Liver (tissue), 9 donors: ENCODE measurements around the gene ANKS1A. TPM values are rescaled to one million over a fixed set of nuclear protein-coding genes. Genes with fewer than 3 reads are reported as not detected.

Experiments
- DNase-seq: peaks from one replicate; pipeline ENCODE4 v3.0.0-alpha.2; 2017; ENCODE audit warnings: low spot score
- H3K27ac ChIP-seq, 2 donors: one replicate each; pipeline ENCODE4 v1.7.0; 2013; ENCODE audit warnings: inconsistent platforms in 2 of 2, low read length in 2 of 2, control low read depth in 1 of 2, low read depth in 1 of 2, mild to moderate bottlenecking in 1 of 2
- H3K27me3 ChIP-seq, 4 donors: one replicate each; pipeline versions ENCODE4 v1.6.1 to v1.7.0; 2013; ENCODE audit warnings: low read length in 3 of 4, inconsistent platforms in 1 of 4, mild to moderate bottlenecking in 1 of 4, moderate library complexity in 1 of 4; ENCODE audit not compliant: control insufficient read depth in 4 of 4, insufficient read depth in 4 of 4
- H3K36me3 ChIP-seq, 4 donors: one replicate each; pipeline versions ENCODE4 v1.6.1 to v1.7.0; 2013; ENCODE audit warnings: low read length in 3 of 4, mild to moderate bottlenecking in 3 of 4, low read depth in 1 of 4, moderate library complexity in 1 of 4; ENCODE audit not compliant: control insufficient read depth in 4 of 4, insufficient read depth in 3 of 4
- H3K4me1 ChIP-seq, 4 donors: one replicate each; pipeline versions ENCODE4 v1.6.1 to v1.7.0; 2013; ENCODE audit warnings: low read length in 3 of 4, mild to moderate bottlenecking in 3 of 4, moderate library complexity in 1 of 4; ENCODE audit not compliant: control insufficient read depth in 4 of 4, insufficient read depth in 4 of 4
- H3K4me3 ChIP-seq, 3 donors: one replicate each; pipeline versions ENCODE4 v1.6.1 to v1.7.0; 2013; ENCODE audit warnings: low read length in 3 of 3, control low read depth in 1 of 3, low read depth in 1 of 3, mild to moderate bottlenecking in 1 of 3
- H3K9ac ChIP-seq, 2 donors: one replicate each; pipeline ENCODE4 v1.7.0; 2013; ENCODE audit warnings: low read length in 2 of 2, mild to moderate bottlenecking in 2 of 2, moderate library complexity in 2 of 2, control low read depth in 1 of 2, low read depth in 1 of 2
- H3K9me3 ChIP-seq, 4 donors: one replicate each; pipeline versions ENCODE4 v1.6.1 to v1.7.0; 2013; ENCODE audit warnings: low read length in 3 of 4; ENCODE audit not compliant: control insufficient read depth in 4 of 4
- EGR1 ChIP-seq, 2 donors: IDR thresholded peaks; 2 replicates each; pipeline ENCODE4 v1.6.1; 2016 to 2018; ENCODE audit warnings: antibody characterized with exemption in 2 of 2, low read depth in 2 of 2
- FOXA1 ChIP-seq: IDR thresholded peaks from 2 replicates; pipeline ENCODE4 v1.6.1; 2016; ENCODE audit warnings: antibody characterized with exemption
- FOXA2 ChIP-seq: IDR thresholded peaks from 2 replicates; pipeline ENCODE4 v1.6.1; 2016; ENCODE audit warnings: antibody characterized with exemption
- GABPA ChIP-seq, 2 donors: IDR thresholded peaks in 1 of 2; conservative IDR thresholded peaks in 1 of 2; 2 replicates each; pipeline ENCODE4 v1.6.1; 2016; ENCODE audit warnings: antibody characterized with exemption in 2 of 2, mild to moderate bottlenecking in 1 of 2, moderate library complexity in 1 of 2
- HNF4A ChIP-seq, 2 donors: conservative IDR thresholded peaks; 2 replicates each; pipeline ENCODE4 v1.6.1; 2016; ENCODE audit warnings: antibody characterized with exemption in 2 of 2, mild to moderate bottlenecking in 2 of 2
- HNF4G ChIP-seq: IDR thresholded peaks from 2 replicates; pipeline ENCODE4 v1.6.1; 2016; ENCODE audit warnings: antibody characterized with exemption
- JUND ChIP-seq, 2 donors: IDR thresholded peaks; 2 replicates each; pipeline ENCODE4 v1.6.1; 2016; ENCODE audit warnings: antibody characterized with exemption in 2 of 2
- NR2F2 ChIP-seq: IDR thresholded peaks from 2 replicates; pipeline ENCODE4 v1.6.1; 2016; ENCODE audit warnings: antibody characterized with exemption
- RAD21 ChIP-seq, 2 donors: IDR thresholded peaks; 2 replicates each; pipeline ENCODE4 v1.6.1; 2016; ENCODE audit warnings: antibody characterized with exemption in 2 of 2, mild to moderate bottlenecking in 2 of 2
- REST ChIP-seq: IDR thresholded peaks from 2 replicates; pipeline ENCODE4 v1.6.1; 2016; ENCODE audit warnings: antibody characterized with exemption, mild to moderate bottlenecking
- SP1 ChIP-seq: IDR thresholded peaks from 2 replicates; pipeline ENCODE4 v1.6.1; 2018; ENCODE audit warnings: antibody characterized with exemption, mild to moderate bottlenecking
- TAF1 ChIP-seq: conservative IDR thresholded peaks from 2 replicates; pipeline ENCODE4 v1.6.1; 2016; ENCODE audit warnings: antibody characterized with exemption, mild to moderate bottlenecking
- YY1 ChIP-seq: IDR thresholded peaks from 2 replicates; pipeline ENCODE4 v1.6.1; 2016; ENCODE audit warnings: antibody characterized with exemption, mild to moderate bottlenecking
- WGBS: extraction: QIAGEN DNeasy Blood & Tissue Kit; methylation state at CpG from one replicate; pipeline ENCODE4 v1.1.7; 2013; 5-methylcytosine and 5-hydroxymethylcytosine counted together
- polyA plus RNA-seq, 2 donors: library from polyadenylated mRNA; stranded (reverse) in 1 of 2; unstranded in 1 of 2; fragments of 200-250 nt in 1 of 2; fragments of >200 nt in 1 of 2; fragmentation: Nextera tagmentation in 1 of 2; extraction: Ambion mirVana in 1 of 2; gene quantifications; one replicate each; pipeline versions ENCODE4 v1.2.1 to v1.2.3, GENCODE V29; 2013 to 2015
- total RNA-seq, 2 donors: library from RNA; depleted of rRNA; stranded (reverse); fragments of >200 nt; gene quantifications; one replicate each; pipeline ENCODE4 v1.2.3, GENCODE V29; 2014
- TF ChIP-seq, protein P1 (sequence below): fragments of 150-350 bp; IDR thresholded peaks from 2 replicates; pipeline ENCODE4 v1.5.1; 2017; ENCODE audit warnings: improper control_type of control experiment, low read depth, low read length; ENCODE audit not compliant: missing input control
- TF ChIP-seq, protein P2 (sequence below): IDR thresholded peaks from 2 replicates; pipeline ENCODE4 v1.6.1; 2016; ENCODE audit warnings: antibody characterized with exemption
- TF ChIP-seq, protein P3 (sequence below): IDR thresholded peaks from 2 replicates; pipeline ENCODE4 v1.6.1; 2016; ENCODE audit warnings: antibody characterized with exemption
- TF ChIP-seq, protein P4 (sequence below): IDR thresholded peaks from 2 replicates; pipeline ENCODE4 v1.6.1; 2016; ENCODE audit warnings: antibody characterized with exemption
- donor health status: healthy.
- donor health status: healthy.
- donor health status: healthy.
- donor health status: healthy.
- donor health status: healthy.

Gene ANKS1A
- total and polyA plus RNA-seq, 4 donors, result 4.3 to 18.7 (median 6.7) TPM

DNA sequence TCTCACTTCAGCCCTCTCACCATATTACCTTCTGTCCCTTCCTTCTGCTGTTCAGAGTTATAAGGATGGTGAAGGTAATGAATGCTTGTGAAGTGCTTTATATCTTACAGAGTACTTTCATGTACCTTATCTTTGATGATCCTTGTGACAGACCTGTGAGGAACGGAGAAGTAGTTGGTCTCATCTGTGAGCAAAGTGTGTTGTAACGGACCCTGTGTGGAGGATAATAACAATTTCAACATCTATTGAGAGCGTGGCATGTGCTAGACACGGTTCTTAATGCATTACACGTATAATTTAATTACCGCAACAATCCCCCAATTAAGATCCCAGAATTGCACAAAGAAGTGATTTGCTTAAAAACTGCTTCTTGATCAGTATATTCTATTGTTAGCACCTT is 124.6 kb downstream of the ANKS1A start:
- Histone ChIP-seq H3K4me3 (no peak overlapping the region), H3K9ac (no peak overlapping the region), H3K27me3 (no peaks in the 10 kb centered on the region), H3K27ac (no peak overlapping the region), H3K4me1 (peaks cover 2 to 32% (median 25%) of the 10 kb centered on the region in 4 donors), H3K36me3 (peaks cover 0 to under 1% (median 0%) of the 10 kb centered on the region in 4 donors), H3K9me3 (no peaks in the 10 kb centered on the region)
- no peak for TF ChIP-seq HNF4G
- TF ChIP-seq EGR1 (IDR thresholded peaks at IDR 0.05; ENCODE audit: low read depth in 2 of 2), result no peak
- TF ChIP-seq, protein P1, sequence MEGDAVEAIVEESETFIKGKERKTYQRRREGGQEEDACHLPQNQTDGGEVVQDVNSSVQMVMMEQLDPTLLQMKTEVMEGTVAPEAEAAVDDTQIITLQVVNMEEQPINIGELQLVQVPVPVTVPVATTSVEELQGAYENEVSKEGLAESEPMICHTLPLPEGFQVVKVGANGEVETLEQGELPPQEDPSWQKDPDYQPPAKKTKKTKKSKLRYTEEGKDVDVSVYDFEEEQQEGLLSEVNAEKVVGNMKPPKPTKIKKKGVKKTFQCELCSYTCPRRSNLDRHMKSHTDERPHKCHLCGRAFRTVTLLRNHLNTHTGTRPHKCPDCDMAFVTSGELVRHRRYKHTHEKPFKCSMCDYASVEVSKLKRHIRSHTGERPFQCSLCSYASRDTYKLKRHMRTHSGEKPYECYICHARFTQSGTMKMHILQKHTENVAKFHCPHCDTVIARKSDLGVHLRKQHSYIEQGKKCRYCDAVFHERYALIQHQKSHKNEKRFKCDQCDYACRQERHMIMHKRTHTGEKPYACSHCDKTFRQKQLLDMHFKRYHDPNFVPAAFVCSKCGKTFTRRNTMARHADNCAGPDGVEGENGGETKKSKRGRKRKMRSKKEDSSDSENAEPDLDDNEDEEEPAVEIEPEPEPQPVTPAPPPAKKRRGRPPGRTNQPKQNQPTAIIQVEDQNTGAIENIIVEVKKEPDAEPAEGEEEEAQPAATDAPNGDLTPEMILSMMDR, result no peak
- TF ChIP-seq HNF4A (conservative IDR thresholded peaks at IDR 0.05), result no peak
- TF ChIP-seq SP1, result no peak
- TF ChIP-seq, protein P2, sequence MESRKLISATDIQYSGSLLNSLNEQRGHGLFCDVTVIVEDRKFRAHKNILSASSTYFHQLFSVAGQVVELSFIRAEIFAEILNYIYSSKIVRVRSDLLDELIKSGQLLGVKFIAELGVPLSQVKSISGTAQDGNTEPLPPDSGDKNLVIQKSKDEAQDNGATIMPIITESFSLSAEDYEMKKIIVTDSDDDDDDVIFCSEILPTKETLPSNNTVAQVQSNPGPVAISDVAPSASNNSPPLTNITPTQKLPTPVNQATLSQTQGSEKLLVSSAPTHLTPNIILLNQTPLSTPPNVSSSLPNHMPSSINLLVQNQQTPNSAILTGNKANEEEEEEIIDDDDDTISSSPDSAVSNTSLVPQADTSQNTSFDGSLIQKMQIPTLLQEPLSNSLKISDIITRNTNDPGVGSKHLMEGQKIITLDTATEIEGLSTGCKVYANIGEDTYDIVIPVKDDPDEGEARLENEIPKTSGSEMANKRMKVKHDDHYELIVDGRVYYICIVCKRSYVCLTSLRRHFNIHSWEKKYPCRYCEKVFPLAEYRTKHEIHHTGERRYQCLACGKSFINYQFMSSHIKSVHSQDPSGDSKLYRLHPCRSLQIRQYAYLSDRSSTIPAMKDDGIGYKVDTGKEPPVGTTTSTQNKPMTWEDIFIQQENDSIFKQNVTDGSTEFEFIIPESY, result no peak
- TF ChIP-seq JUND (IDR thresholded peaks at IDR 0.05), result no peak
- no peak for TF ChIP-seq TAF1
- no peak for TF ChIP-seq FOXA2
- TF ChIP-seq REST, result no peak
- TF ChIP-seq, protein P3, sequence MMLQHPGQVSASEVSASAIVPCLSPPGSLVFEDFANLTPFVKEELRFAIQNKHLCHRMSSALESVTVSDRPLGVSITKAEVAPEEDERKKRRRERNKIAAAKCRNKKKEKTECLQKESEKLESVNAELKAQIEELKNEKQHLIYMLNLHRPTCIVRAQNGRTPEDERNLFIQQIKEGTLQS, result no peak
- TF ChIP-seq FOXA1, result no peak
- TF ChIP-seq NR2F2, result no peak
- TF ChIP-seq, protein P4, sequence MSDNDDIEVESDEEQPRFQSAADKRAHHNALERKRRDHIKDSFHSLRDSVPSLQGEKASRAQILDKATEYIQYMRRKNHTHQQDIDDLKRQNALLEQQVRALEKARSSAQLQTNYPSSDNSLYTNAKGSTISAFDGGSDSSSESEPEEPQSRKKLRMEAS, result no peak
- no peak for TF ChIP-seq RAD21 (IDR thresholded peaks at IDR 0.05)
- no peak for DNase-seq
- WGBS, result 90% methylated on average over 6 of the region's 6 CpGs

- 81% methylated on average over 1 of the region's 1 CpG for WGBS
- Histone ChIP-seq H3K9ac (no peak overlapping the region), H3K9me3 (no peaks in the 10 kb centered on the region), H3K4me1 (peaks cover 2 to 38% (median 31%) of the 10 kb centered on the region in 4 donors), H3K36me3 (peaks cover 0 to 5% (median 0%) of the 10 kb centered on the region in 4 donors), H3K27me3 (no peaks in the 10 kb centered on the region), H3K27ac (no peak overlapping the region), H3K4me3 (no peak overlapping the region)
- TF ChIP-seq, protein P4, result no peak
- TF ChIP-seq, protein P1, result no peak
- TF ChIP-seq FOXA2, result no peak
- TF ChIP-seq RAD21 (IDR thresholded peaks at IDR 0.05), result no peak
- no peak for TF ChIP-seq GABPA (IDR thresholded peaks at IDR 0.05 in 1 of 2, conservative IDR thresholded peaks at IDR 0.05 in 1 of 2)
- no peak for TF ChIP-seq YY1
- TF ChIP-seq HNF4A (conservative IDR thresholded peaks at IDR 0.05), result no peak
- no peak for TF ChIP-seq REST
- TF ChIP-seq FOXA1, result no peak
- TF ChIP-seq, protein P3, result no peak
- no peak for TF ChIP-seq JUND (IDR thresholded peaks at IDR 0.05)
- DNase-seq, result no peak
These were observed 125.3 kb downstream of the ANKS1A start for GRCh38 chr6:35014341-35014740.
